Left lung (tissue), 10 donors: ENCODE measurements around the gene ABCC8. TPM values are rescaled to one million over a fixed set of nuclear protein-coding genes. Genes with fewer than 3 reads are reported as not detected.

Experiments used
- ATAC-seq: fragments of 200-7000 bp; cut with Tn5 transposase; one replicate; pipeline ENCODE4 v1.9.1; 2020; ENCODE audit warnings: moderate library complexity
- DNase-seq, 4 donors: peaks; one replicate each; pipeline ENCODE4 v3.0.0-alpha.2; 2013 to 2020
- H3K27ac ChIP-seq, 2 donors: fragments of 200-600 bp; sonication (generic) in 1 of 2; one replicate each; pipeline versions ENCODE4 v1.5.0 to v1.8.0; 2020 to 2021
- H3K27me3 ChIP-seq, 2 donors: fragments of 200-600 bp; sonication (generic) in 1 of 2; one replicate each; pipeline versions ENCODE4 v1.5.0 to v1.8.0; 2020 to 2021
- H3K36me3 ChIP-seq, 2 donors: fragments of 200-600 bp; sonication (generic) in 1 of 2; one replicate each; pipeline versions ENCODE4 v1.5.0 to v1.8.0; 2020 to 2021
- H3K4me1 ChIP-seq, 2 donors: fragments of 200-600 bp; one replicate each; pipeline ENCODE4 v1.8.0; 2021
- H3K4me3 ChIP-seq, 2 donors: fragments of 200-600 bp; sonication (generic) in 1 of 2; one replicate each; pipeline versions ENCODE4 v1.5.0 to v1.8.0; 2020 to 2021; ENCODE audit warnings: mild to moderate bottlenecking in 1 of 2
- H3K9me3 ChIP-seq, 2 donors: fragments of 200-600 bp; sonication (generic) in 1 of 2; one replicate each; pipeline versions ENCODE4 v1.5.0 to v1.8.0; 2020 to 2021
- intact Hi-C, 2 donors: fragments of 100-400 bp; cut with DNase I; formaldehyde crosslinking; loops; one replicate each; pipeline versions ENCODE4 v1.11.2 to v1.14.2; 2022
- polyA plus RNA-seq, 6 donors: library from polyadenylated mRNA; unstranded; fragments of 120-200 nt; gene quantifications; one replicate each; pipeline ENCODE4 v1.2.1, GENCODE V29; 2013; ENCODE audit not compliant: insufficient read length in 6 of 6
- total RNA-seq, 2 donors: library from RNA; stranded (reverse); fragmentation: NEBNext Ultra II Directional; extraction: Animal tissue kit (Norgen Biotek cat#: 25700); gene quantifications; one replicate each; pipeline ENCODE4 v1.2.1, GENCODE V29; 2021
- TF ChIP-seq, protein P1 (sequence below), 2 donors: fragments of 200-600 bp; sonication (generic) in 1 of 2; IDR thresholded peaks; one replicate each; pipeline versions ENCODE4 v1.5.0 to v1.8.0; 2021; ENCODE audit warnings: antibody characterized with exemption in 2 of 2
- donor health status: DM: no; HTN: yes; CAD: no.
- donor health status: DM: no; HTN: no; CAD: no.

Gene ABCC8
- total and polyA plus RNA-seq, 8 donors: 0.52 to 11.1 (median 6.0) TPM

DNA sequence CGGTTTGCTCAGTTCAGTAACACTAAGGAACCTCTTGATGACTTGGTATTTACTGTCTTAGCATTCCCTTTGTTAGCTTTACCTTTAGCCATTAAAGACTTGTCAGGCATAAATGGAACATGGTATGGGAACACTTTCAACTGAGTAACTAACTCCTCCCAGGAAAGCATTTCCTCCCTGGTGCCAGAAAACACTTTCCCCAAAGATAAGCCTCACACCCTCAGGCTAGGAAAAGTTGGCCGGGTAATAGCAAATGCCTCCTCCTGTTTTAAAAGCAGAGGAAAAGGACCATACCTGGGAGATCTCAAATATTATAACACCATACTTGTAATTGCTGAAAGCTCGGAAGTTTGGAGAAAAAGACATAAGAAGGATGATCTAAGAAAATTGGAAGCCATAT lies 100.2 kb downstream of the ABCC8 start:
- no peak overlapping the region for H3K4me3 ChIP-seq
- DNase-seq (no peak), ATAC-seq (no peak)
- TF ChIP-seq, protein P1, sequence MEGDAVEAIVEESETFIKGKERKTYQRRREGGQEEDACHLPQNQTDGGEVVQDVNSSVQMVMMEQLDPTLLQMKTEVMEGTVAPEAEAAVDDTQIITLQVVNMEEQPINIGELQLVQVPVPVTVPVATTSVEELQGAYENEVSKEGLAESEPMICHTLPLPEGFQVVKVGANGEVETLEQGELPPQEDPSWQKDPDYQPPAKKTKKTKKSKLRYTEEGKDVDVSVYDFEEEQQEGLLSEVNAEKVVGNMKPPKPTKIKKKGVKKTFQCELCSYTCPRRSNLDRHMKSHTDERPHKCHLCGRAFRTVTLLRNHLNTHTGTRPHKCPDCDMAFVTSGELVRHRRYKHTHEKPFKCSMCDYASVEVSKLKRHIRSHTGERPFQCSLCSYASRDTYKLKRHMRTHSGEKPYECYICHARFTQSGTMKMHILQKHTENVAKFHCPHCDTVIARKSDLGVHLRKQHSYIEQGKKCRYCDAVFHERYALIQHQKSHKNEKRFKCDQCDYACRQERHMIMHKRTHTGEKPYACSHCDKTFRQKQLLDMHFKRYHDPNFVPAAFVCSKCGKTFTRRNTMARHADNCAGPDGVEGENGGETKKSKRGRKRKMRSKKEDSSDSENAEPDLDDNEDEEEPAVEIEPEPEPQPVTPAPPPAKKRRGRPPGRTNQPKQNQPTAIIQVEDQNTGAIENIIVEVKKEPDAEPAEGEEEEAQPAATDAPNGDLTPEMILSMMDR (IDR thresholded peaks at IDR 0.05): no peak
- H3K4me1 ChIP-seq: no peaks in the 10 kb centered on the region
- H3K36me3 ChIP-seq: peaks cover 0 to 71% of the 10 kb centered on the region in 2 donors
- peaks cover 15 to 52% of the 10 kb centered on the region in 2 donors for H3K9me3 ChIP-seq
- no peak overlapping the region for H3K27ac ChIP-seq
- intact Hi-C loops: no loop called here
- H3K27me3 ChIP-seq: no peaks in the 10 kb centered on the region

DNA sequence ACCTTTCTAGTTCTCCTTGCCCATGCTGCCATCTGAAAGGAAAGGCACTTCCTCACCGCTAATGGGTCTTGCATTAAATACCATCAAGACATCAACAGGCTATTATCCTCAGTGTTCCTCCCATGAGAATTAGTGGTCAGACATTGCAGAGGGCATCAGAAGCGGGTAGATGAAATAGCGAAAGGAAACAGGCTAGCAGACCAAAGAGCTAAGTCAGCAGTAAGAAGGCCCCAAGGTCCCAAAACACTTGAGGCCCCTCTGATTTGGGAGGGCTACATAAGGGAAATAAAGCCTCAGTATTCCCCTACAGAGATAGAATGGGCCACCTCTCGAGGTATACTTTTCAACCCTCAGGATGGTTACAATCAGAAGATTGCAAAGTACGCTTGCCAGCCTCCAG lies 101.1 kb downstream of the ABCC8 start:
- ATAC-seq: no peak
- TF ChIP-seq, protein P1 (IDR thresholded peaks at IDR 0.05): no peak
- H3K4me1 ChIP-seq: no peaks in the 10 kb centered on the region
- DNase-seq: no peak
- peaks cover 15 to 61% of the 10 kb centered on the region in 2 donors for H3K9me3 ChIP-seq
- peaks cover 0 to 80% of the 10 kb centered on the region in 2 donors for H3K36me3 ChIP-seq
- no peak overlapping the region for H3K4me3 ChIP-seq
- no peak overlapping the region for H3K27ac ChIP-seq
- no peaks in the 10 kb centered on the region for H3K27me3 ChIP-seq
- intact Hi-C loops: no loop called here

DNA sequence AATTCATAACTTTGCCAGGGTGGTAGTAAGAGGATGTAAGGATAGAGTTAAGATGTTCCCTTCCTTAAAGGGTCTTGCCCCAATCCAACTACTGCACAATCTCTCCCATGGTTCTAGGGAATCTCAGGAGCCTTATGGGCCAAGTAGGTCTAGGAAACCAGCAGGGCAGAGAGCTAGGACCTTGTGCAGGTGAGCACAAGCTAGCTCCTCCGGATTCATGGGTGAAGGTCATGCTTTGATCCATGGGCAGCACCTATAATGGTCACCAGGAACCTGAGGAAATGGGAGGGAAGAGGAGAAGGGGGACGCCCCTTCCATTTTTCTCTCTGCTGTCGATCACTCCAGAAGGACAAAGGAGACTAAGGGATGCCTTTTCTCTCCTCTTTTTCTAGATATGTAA lies 105.0 kb downstream of the ABCC8 start:
- no peak for ATAC-seq
- H3K4me3 ChIP-seq: no peak overlapping the region
- no peak for DNase-seq

DNA sequence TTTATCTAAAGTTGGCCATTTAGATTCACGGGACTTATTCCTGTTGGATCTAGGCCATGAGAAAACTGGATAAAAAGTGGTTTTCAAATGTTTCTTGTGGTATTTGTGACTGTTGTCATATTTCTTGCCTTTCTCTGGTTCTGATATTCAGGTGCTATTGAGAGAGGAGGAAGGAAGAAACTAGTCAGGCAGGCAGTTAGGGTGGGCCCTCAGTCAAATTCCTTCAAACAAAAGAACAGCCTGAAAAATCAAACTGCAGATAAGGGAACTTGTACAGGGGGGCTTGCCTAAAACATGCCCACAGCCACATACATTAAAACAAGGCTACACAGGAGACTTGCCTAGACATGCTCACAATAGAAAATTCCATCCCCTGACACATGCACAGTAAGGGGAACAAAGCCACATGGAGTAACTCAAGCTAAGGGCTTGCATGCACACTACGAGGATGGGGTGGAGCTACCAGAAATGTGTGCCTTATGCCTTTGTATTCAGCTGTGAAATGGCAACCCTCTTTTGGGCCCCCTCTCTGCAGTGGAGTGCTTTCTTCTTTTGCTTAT lies 106.9 kb downstream of the ABCC8 start:
- intact Hi-C loops: no loop called here
- no peak for ATAC-seq
- Histone ChIP-seq H3K36me3 (peaks cover 0 to 91% of the 10 kb centered on the region in 2 donors), H3K4me1 (no peaks in the 10 kb centered on the region), H3K27me3 (no peaks in the 10 kb centered on the region), H3K27ac (no peak overlapping the region), H3K9me3 (peaks cover 19 to 67% of the 10 kb centered on the region in 2 donors), H3K4me3 (no peak overlapping the region)
- TF ChIP-seq, protein P1 (IDR thresholded peaks at IDR 0.05): no peak
- DNase-seq: no peak

More for the DNA sequence above, 105.0 kb downstream of the ABCC8 start:
- intact Hi-C loops: no loop called here
- Histone ChIP-seq H3K9me3 (peaks cover 19 to 77% of the 10 kb centered on the region in 2 donors), H3K4me1 (no peaks in the 10 kb centered on the region), H3K36me3 (peaks cover 0 to 98% of the 10 kb centered on the region in 2 donors), H3K27ac (no peak overlapping the region), H3K27me3 (no peaks in the 10 kb centered on the region)
- TF ChIP-seq, protein P1 (IDR thresholded peaks at IDR 0.05): no peak

DNA sequence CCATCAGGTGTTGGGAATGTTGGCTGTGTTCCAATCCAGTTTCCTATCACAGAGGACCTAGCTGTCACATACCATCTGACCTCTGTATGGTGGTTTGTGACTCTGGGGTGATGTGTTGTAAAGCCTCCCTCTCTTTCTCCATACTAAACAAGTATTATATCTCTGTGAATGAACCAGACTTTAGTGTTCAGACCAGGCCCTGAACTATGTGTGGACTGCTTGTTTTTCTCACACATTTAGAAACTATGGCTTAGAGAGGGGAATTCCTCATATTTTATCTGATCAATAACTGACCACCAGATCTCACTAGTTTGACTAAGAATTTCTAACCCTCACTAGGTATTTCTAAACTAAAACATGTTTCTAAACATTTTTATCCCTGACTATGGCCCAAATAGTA lies 107.6 kb downstream of the ABCC8 start:
- Histone ChIP-seq H3K36me3 (peaks cover 0 to 84% of the 10 kb centered on the region in 2 donors), H3K4me1 (no peaks in the 10 kb centered on the region), H3K27ac (no peak overlapping the region), H3K4me3 (no peak overlapping the region), H3K27me3 (no peaks in the 10 kb centered on the region), H3K9me3 (peaks cover 19 to 60% of the 10 kb centered on the region in 2 donors)
- TF ChIP-seq, protein P1 (IDR thresholded peaks at IDR 0.05): no peak
- DNase-seq: no peak
- intact Hi-C loops: no loop called here
- no peak for ATAC-seq
